ENCODE results near the gene C11orf21.
A peak's percentile ranks its signal among the peaks of the same experiment; 100 is the strongest.

Gene C11orf21

GRCh38 chr11:2271327-2272227 is 30.1 kb downstream of the C11orf21 start:
- DNase-seq (ENCODE audit: low read depth) = no peak

- no peak for DNase-seq (ENCODE audit: low read depth)
Observed at GRCh38 chr11:2271077-2271326, 30.7 kb downstream of the C11orf21 start.

GRCh38 chr11:2270322-2271076 is 31.2 kb downstream of the C11orf21 start, which contains the start of gene ASCL2:
TSS of gene ASCL2 (minus strand) at chr11:2270588. CDS start at chr11:2270332, 256 bp downstream.
- DNase-seq (ENCODE audit: low read depth) = no peak

GRCh38 chr11:2269601-2270321 is 32.0 kb downstream of the C11orf21 start:
- no peak for DNase-seq (ENCODE audit: low read depth)

GRCh38 chr11:2268729-2269600 is 32.8 kb downstream of the C11orf21 start:
- peak; percentile 38 for DNase-seq (ENCODE audit: low read depth)

- DNase-seq (ENCODE audit: low read depth) = no peak
Observed at GRCh38 chr11:2267851-2268728, 33.6 kb downstream of the C11orf21 start.

GRCh38 chr11:2267306-2267850 is 34.3 kb downstream of the C11orf21 start:
- no peak for DNase-seq (ENCODE audit: low read depth)

GRCh38 chr11:2266586-2267305 is 35.0 kb downstream of the C11orf21 start:
- DNase-seq (ENCODE audit: low read depth) = no peak

- no peak for DNase-seq (ENCODE audit: low read depth)
Observed at GRCh38 chr11:2265854-2266585, 35.7 kb downstream of the C11orf21 start.

GRCh38 chr11:2265396-2265795 is 36.3 kb downstream of the C11orf21 start:
- DNase-seq (ENCODE audit: low read depth) = no peak

GRCh38 chr11:2264366-2265053 is 37.2 kb downstream of the C11orf21 start:
- DNase-seq (ENCODE audit: low read depth) = no peak

- DNase-seq (ENCODE audit: low read depth) = no peak
Observed at GRCh38 chr11:2263724-2264360, 37.9 kb downstream of the C11orf21 start.

- DNase-seq (ENCODE audit: low read depth) = no peak
Observed at GRCh38 chr11:2263071-2263565, 38.6 kb downstream of the C11orf21 start.

- no peak for DNase-seq (ENCODE audit: low read depth)
Observed at GRCh38 chr11:2262301-2263070, 39.2 kb downstream of the C11orf21 start.

GRCh38 chr11:2261436-2262230 is 40.1 kb downstream of the C11orf21 start:
- DNase-seq (ENCODE audit: low read depth) = no peak
